H1 (cell line): ENCODE measurements around the gene FOXI1. TPM values are rescaled to one million over a fixed set of nuclear protein-coding genes. Genes with fewer than 3 reads are reported as not detected.

ENCODE experiments used
- CTCF ChIA-PET: fragments of 300-600 bp; sonication (Branson Sonifier 250); formaldehyde crosslinking; loops from one replicate; lab custom pipeline; 2021; ENCODE audit not compliant: partially characterized antibody; lab: Charles Lee
- POLR2A ChIA-PET: fragments of 300-600 bp; sonication (Branson Sonifier 250); formaldehyde crosslinking; loops from one replicate; lab custom pipeline; 2021; ENCODE audit warnings: inconsistent platforms; ENCODE audit not compliant: partially characterized antibody; lab: Charles Lee
- DNase-seq, 2 experiments: peaks; one replicate each; pipeline versions ENCODE4 v3.0.0 to v3.0.0-alpha.2; 2010 to 2022; ENCODE audit warnings: low spot score in 2 of 2, low read depth in 1 of 2, mixed read lengths in 1 of 2
- FAIRE-seq: peaks from 2 replicates; lab custom pipeline; 2011; peaks lifted over from hg19 to GRCh38; lab: Jason Lieb, UNC
- H2AFZ ChIP-seq: 2 replicates; pipeline ENCODE4 v1.8.1; 2012; ENCODE audit warnings: low read length, inconsistent platforms
- H2AK5ac ChIP-seq: 2 replicates; pipeline ENCODE4 v1.6.1; 2013; ENCODE audit warnings: low read depth, low read length
- H2BK120ac ChIP-seq: replicated peaks from 2 replicates; pipeline ENCODE3; 2013; ENCODE audit warnings: low read depth, low read length, inconsistent platforms
- H2BK12ac ChIP-seq: 2 replicates; pipeline ENCODE4 v1.6.1; 2013; ENCODE audit warnings: low read depth, low read length
- H2BK15ac ChIP-seq: 2 replicates; pipeline ENCODE4 v1.6.1; 2013; ENCODE audit warnings: low read length
- H2BK20ac ChIP-seq: 2 replicates; pipeline ENCODE4 v1.6.1; 2013; ENCODE audit warnings: low read length
- H2BK5ac ChIP-seq: 2 replicates; pipeline ENCODE4 v1.6.1; 2013; ENCODE audit warnings: low read depth, low read length
- H3K14ac ChIP-seq: 2 replicates; pipeline ENCODE4 v1.6.1; 2013; ENCODE audit warnings: inconsistent platforms; ENCODE audit not compliant: insufficient read length
- H3K18ac ChIP-seq: 2 replicates; pipeline ENCODE4 v1.6.1; 2013; ENCODE audit warnings: low read length; ENCODE audit errors: extremely low read depth
- H3K23ac ChIP-seq: 2 replicates; pipeline ENCODE4 v1.6.1; 2013; ENCODE audit warnings: inconsistent platforms; ENCODE audit not compliant: insufficient read length
- H3K23me2 ChIP-seq: 2 replicates; pipeline ENCODE4 v1.6.1; 2013; ENCODE audit warnings: low read depth, low read length
- H3K27ac ChIP-seq: 2 replicates; pipeline ENCODE4 v1.6.1; 2011; ENCODE audit warnings: low read depth, low read length, inconsistent platforms
- H3K27me3 ChIP-seq, 4 experiments: replicated peaks in 1 of 4; 1 replicate in 1 of 4; 2 replicates in 3 of 4; pipeline versions ENCODE4 v1.6.1 to v1.8.1; 2011 to 2013; ENCODE audit warnings: low read length in 3 of 4, mild to moderate bottlenecking in 3 of 4, inconsistent platforms in 2 of 4, mixed read lengths in 2 of 4, moderate library complexity in 1 of 4; ENCODE audit not compliant: control insufficient read depth in 3 of 4, insufficient read depth in 3 of 4; ENCODE audit errors: extremely low read depth in 1 of 4
- H3K36me3 ChIP-seq, 4 experiments: 2 replicates each; pipeline versions ENCODE4 v1.6.1 to v1.8.1; 2011 to 2013; ENCODE audit warnings: mild to moderate bottlenecking in 4 of 4, low read length in 3 of 4, moderate library complexity in 2 of 4, control low read depth in 1 of 4, inconsistent platforms in 1 of 4; ENCODE audit not compliant: insufficient read depth in 4 of 4, control insufficient read depth in 2 of 4
- H3K4ac ChIP-seq: replicated peaks from 2 replicates; pipeline ENCODE3; 2013; ENCODE audit warnings: low read length, low read depth, mixed read lengths, inconsistent platforms; ENCODE audit not compliant: insufficient read length
- H3K4me1 ChIP-seq, 4 experiments: replicated peaks in 1 of 4; 1 replicate in 1 of 4; 2 replicates in 3 of 4; pipeline versions ENCODE4 v1.6.1 to v1.8.1; 2011 to 2013; ENCODE audit warnings: low read length in 3 of 4, inconsistent platforms in 2 of 4, mixed read lengths in 1 of 4; ENCODE audit not compliant: insufficient read depth in 4 of 4, control insufficient read depth in 3 of 4
- H3K4me2 ChIP-seq, 2 experiments: 2 replicates each; pipeline versions ENCODE4 v1.6.1 to v1.8.1; 2011 to 2013; ENCODE audit warnings: low read depth in 2 of 2, low read length in 2 of 2, control low read depth in 1 of 2, inconsistent platforms in 1 of 2, mild to moderate bottlenecking in 1 of 2; ENCODE audit not compliant: insufficient read depth in 1 of 2
- H3K4me3 ChIP-seq, 4 experiments: fragments of 200-600, 300-600 bp in 1 of 4; sonication (generic), shearing (Covaris generic), sonication (Bioruptor Twin) in 1 of 4; 2 replicates each; pipeline versions ENCODE4 v1.5.1 to v1.8.1; 2011 to 2016; ENCODE audit warnings: low read length in 4 of 4, low read depth in 3 of 4, control low read depth in 2 of 4, inconsistent platforms in 2 of 4, mild to moderate bottlenecking in 2 of 4, mixed read lengths in 1 of 4, moderate library complexity in 1 of 4; ENCODE audit not compliant: insufficient read depth in 2 of 4; ENCODE audit errors: extremely low read depth in 1 of 4
- H3K56ac ChIP-seq: replicated peaks from 2 replicates; pipeline ENCODE3; 2013; ENCODE audit warnings: low read depth, mild to moderate bottlenecking, mixed read lengths, low read length, inconsistent platforms; ENCODE audit not compliant: insufficient read length
- H3K79me1 ChIP-seq: 2 replicates; pipeline ENCODE4 v1.6.1; 2013; ENCODE audit warnings: low read depth, low read length, control low read depth
- H3K79me2 ChIP-seq, 2 experiments: 2 replicates each; pipeline versions ENCODE4 v1.6.1 to v1.8.1; 2012 to 2013; ENCODE audit warnings: low read length in 2 of 2, mild to moderate bottlenecking in 2 of 2, inconsistent platforms in 1 of 2; ENCODE audit not compliant: insufficient read depth in 2 of 2, control insufficient read depth in 1 of 2
- H3K9ac ChIP-seq, 4 experiments: replicated peaks in 1 of 4; 1 replicate in 1 of 4; 2 replicates in 3 of 4; pipeline versions ENCODE4 v1.6.1 to v1.8.1; 2011 to 2013; ENCODE audit warnings: low read depth in 3 of 4, low read length in 3 of 4, control low read depth in 2 of 4, mild to moderate bottlenecking in 2 of 4, moderate library complexity in 2 of 4, inconsistent platforms in 1 of 4; ENCODE audit errors: extremely low read depth in 1 of 4
- H3K9me3 ChIP-seq, 2 experiments: 2 replicates each; pipeline versions ENCODE4 v1.6.1 to v1.8.1; 2012 to 2013; ENCODE audit warnings: mild to moderate bottlenecking in 2 of 2, moderate library complexity in 2 of 2, control low read depth in 1 of 2, inconsistent platforms in 1 of 2, low read depth in 1 of 2, low read length in 1 of 2, mixed read lengths in 1 of 2; ENCODE audit not compliant: insufficient read depth in 2 of 2
- H4K20me1 ChIP-seq, 2 experiments: replicated peaks in 1 of 2; 2 replicates each; pipeline versions ENCODE3 to v1.8.1; 2011 to 2013; ENCODE audit warnings: inconsistent platforms in 2 of 2, low read length in 2 of 2, mild to moderate bottlenecking in 1 of 2; ENCODE audit not compliant: insufficient read depth in 2 of 2, control insufficient read depth in 1 of 2
- H4K5ac ChIP-seq: 2 replicates; pipeline ENCODE4 v1.6.1; 2013; ENCODE audit warnings: low read length, low read depth, mixed read lengths, inconsistent platforms; ENCODE audit not compliant: insufficient read length
- H4K8ac ChIP-seq: 2 replicates; pipeline ENCODE4 v1.8.0; 2013; ENCODE audit warnings: mild to moderate bottlenecking, moderate library complexity, low read length, inconsistent platforms; ENCODE audit not compliant: insufficient read depth; ENCODE audit errors: extremely low read depth
- H4K91ac ChIP-seq: replicated peaks from 2 replicates; pipeline ENCODE3; 2013; ENCODE audit warnings: low read length, mixed read lengths, inconsistent platforms; ENCODE audit not compliant: insufficient read length
- FOSL1 ChIP-seq: IDR thresholded peaks from 2 replicates; pipeline ENCODE4 v1.6.1; 2011; ENCODE audit warnings: mild to moderate bottlenecking, low read depth, low read length, moderate library complexity; ENCODE audit not compliant: insufficient read depth
- HDAC2 ChIP-seq, 2 experiments: fragments of 300-600 bp in 1 of 2; sonication (generic) in 1 of 2; IDR thresholded peaks; 2 replicates each; pipeline ENCODE4 v1.6.1; 2011 to 2012; ENCODE audit warnings: low read depth in 2 of 2, low read length in 2 of 2, mild to moderate bottlenecking in 2 of 2, moderate library complexity in 2 of 2, borderline replicate concordance in 1 of 2, inconsistent platforms in 1 of 2
- KDM5A ChIP-seq: fragments of 200-600 bp; IDR thresholded peaks from 2 replicates; pipeline ENCODE4 v1.7.1; 2012; ENCODE audit warnings: mild to moderate bottlenecking, low read length, inconsistent platforms, mixed read lengths
- POLR2AphosphoS5 ChIP-seq: IDR thresholded peaks from 2 replicates; pipeline ENCODE4 v1.6.1; 2011; ENCODE audit warnings: low read depth, low read length
- RBBP5 ChIP-seq: IDR thresholded peaks from 2 replicates; pipeline ENCODE4 v1.7.1; 2012; ENCODE audit warnings: low read depth, mild to moderate bottlenecking, inconsistent platforms, low read length, moderate library complexity, borderline replicate concordance
- SAP30 ChIP-seq: fragments of 300-600 bp; sonication (generic); IDR thresholded peaks from 2 replicates; pipeline ENCODE4 v1.7.1; 2012; ENCODE audit warnings: low read length, moderate library complexity, mild to moderate bottlenecking, inconsistent platforms; ENCODE audit not compliant: insufficient read depth, insufficient replicate concordance
- SIX5 ChIP-seq: IDR thresholded peaks from 2 replicates; pipeline ENCODE4 v1.6.1; 2011; ENCODE audit warnings: mild to moderate bottlenecking, low read depth, low read length
- SP2 ChIP-seq: IDR thresholded peaks from 2 replicates; pipeline ENCODE4 v1.6.1; 2012; ENCODE audit warnings: mild to moderate bottlenecking, low read length, inconsistent platforms
- SP4 ChIP-seq: IDR thresholded peaks from 2 replicates; pipeline ENCODE4 v1.6.1; 2012; ENCODE audit warnings: low read length, inconsistent platforms
- WGBS, 2 experiments: shearing (Covaris generic) in 1 of 2; methylation state at CpG; one replicate each; pipeline versions ENCODE4 v1.1.6 to v1.1.7; 2013 to 2015; ENCODE audit warnings: low lambda C conversion rate in 2 of 2, mixed read lengths in 2 of 2, inconsistent platforms in 1 of 2, low coverage in 1 of 2, missing lambda C conversion rate in 1 of 2; ENCODE audit not compliant: insufficient replicate concordance in 2 of 2, insufficient coverage in 1 of 2, insufficient read length in 1 of 2; ENCODE audit errors: extremely low coverage in 1 of 2, missing lambda C conversion rate in 1 of 2; 5-methylcytosine and 5-hydroxymethylcytosine counted together
- polyA plus RNA-seq, 7 experiments: library from polyadenylated mRNA; depleted of rRNA in 3 of 7; stranded (reverse) in 5 of 7; unstranded in 2 of 7; fragments of >200 nt in 5 of 7; fragments of 200-250 nt in 2 of 7; gene quantifications; 1 replicate in 5 of 7; 2 replicates in 1 of 7; 4 replicates in 1 of 7; pipeline versions ENCODE4 v1.2.1 to v1.2.3, GENCODE V29; 2011 to 2013; ENCODE audit warnings: missing spikeins in 2 of 7, mixed read lengths in 2 of 7
- total RNA-seq: library from RNA; stranded (reverse); fragmentation: NEBNext Ultra II Directional; extraction: Animal tissue kit (Norgen Biotek cat#: 25700); gene quantifications from 2 replicates; pipeline ENCODE4 v1.2.1, GENCODE V29; 2021
- TF ChIP-seq, protein P1 (sequence below), 3 experiments: IDR thresholded peaks; 1 replicate in 2 of 3; 2 replicates in 1 of 3; pipeline versions ENCODE4 v1.5.1 to v1.6.1; 2011; ENCODE audit warnings: low read length in 3 of 3, mild to moderate bottlenecking in 3 of 3, inconsistent platforms in 2 of 3, low read depth in 1 of 3, moderate library complexity in 1 of 3; ENCODE audit not compliant: insufficient read depth in 1 of 3; ENCODE audit errors: control extremely low read depth in 1 of 3

Gene FOXI1
- total and polyA plus RNA-seq, 2 of the 8 experiments (the other 6 are each of a cell fraction or from before 2014, with no cell fraction given), result not detected

DNA sequence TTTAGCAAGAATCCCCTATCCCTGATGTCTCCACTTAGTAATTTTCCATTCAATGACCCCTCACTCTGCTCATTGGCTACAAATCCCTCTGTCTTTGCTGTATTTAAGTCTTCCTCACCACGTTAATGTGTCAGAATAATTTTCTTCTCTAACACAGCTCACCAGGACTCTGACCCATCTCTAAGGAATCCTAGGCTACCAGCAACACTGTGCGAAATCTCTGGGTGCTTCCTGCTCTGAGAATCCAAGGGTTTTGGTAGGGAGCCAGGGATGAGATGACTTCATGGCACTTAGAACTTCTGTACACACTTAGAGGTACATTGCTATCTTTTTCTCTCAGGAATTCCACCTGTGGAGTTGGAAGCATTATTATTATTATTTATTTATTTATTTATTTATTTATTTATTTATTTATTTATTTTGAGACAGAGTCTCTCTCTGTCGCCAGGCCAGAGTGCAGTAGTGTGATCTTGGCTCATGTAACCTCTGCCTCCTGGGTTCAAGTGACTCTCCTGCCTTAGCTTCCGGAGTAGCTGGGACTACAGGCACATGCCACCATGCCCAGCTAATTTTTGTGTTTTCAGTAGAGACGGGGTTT is 53.5 kb downstream of the FOXI1 start:
- no peaks in the 10 kb centered on the region for H3K23me2 ChIP-seq
- H2BK20ac ChIP-seq, result no peak overlapping the region
- H3K18ac ChIP-seq, result no peak overlapping the region
- no peaks in the 10 kb centered on the region for H3K79me1 ChIP-seq
- H3K27ac ChIP-seq, result no peak overlapping the region
- H3K56ac ChIP-seq, result no peak overlapping the region
- no peak overlapping the region for H4K8ac ChIP-seq
- peaks cover 0 to 7% (median 0%) of the 10 kb centered on the region in 4 experiments; a peak in 2 of 7 replicates for H3K4me1 ChIP-seq
- no peak overlapping the region for H3K4me3 ChIP-seq
- H2BK120ac ChIP-seq, result no peak overlapping the region
- no peaks in the 10 kb centered on the region for H3K36me3 ChIP-seq
- H3K9me3 ChIP-seq, result no peaks in the 10 kb centered on the region
- H2AFZ ChIP-seq, result no peak overlapping the region
- H3K9ac ChIP-seq, result no peak overlapping the region
- ChIA-PET POLR2A (no interaction called here), CTCF (interaction anchor here (1.0 kb wide), 1 partner anchor 59 kb away, joined by 3 read pairs; no protein-coding TSS in a partner anchor)
- no peak for DNase-seq
- no peak overlapping the region for H2BK5ac ChIP-seq
- H3K79me2 ChIP-seq, result no peaks in the 10 kb centered on the region
- H3K23ac ChIP-seq, result no peak overlapping the region
- H3K27me3 ChIP-seq, result no peaks in the 10 kb centered on the region
- WGBS, 2 experiments, result 72% methylated on average over 5 of the region's 5 CpGs; no CpG with 5 or more reads in 1 of the 2 experiments
- H2BK12ac ChIP-seq, result no peak overlapping the region
- no peak overlapping the region for H3K4me2 ChIP-seq
- H4K91ac ChIP-seq, result no peak overlapping the region
- H3K4ac ChIP-seq, result no peak overlapping the region
- no peaks in the 10 kb centered on the region for H4K20me1 ChIP-seq
- no peak overlapping the region for H3K14ac ChIP-seq
- no peak overlapping the region for H2BK15ac ChIP-seq
- FAIRE-seq, result no peak
- no peak overlapping the region for H2AK5ac ChIP-seq
- H4K5ac ChIP-seq, result no peak overlapping the region
- TF ChIP-seq SIX5 (no peak), POLR2AphosphoS5 (no peak), FOSL1 (no peak), HDAC2 (IDR thresholded peaks at IDR 0.05; ENCODE audit: borderline replicate concordance in 1 of 2, low read depth in 2 of 2, low read length in 2 of 2) (no peak), KDM5A (no peak), SP2 (no peak), SAP30 (no peak), RBBP5 (no peak), SP4 (no peak)
- TF ChIP-seq, protein P1, sequence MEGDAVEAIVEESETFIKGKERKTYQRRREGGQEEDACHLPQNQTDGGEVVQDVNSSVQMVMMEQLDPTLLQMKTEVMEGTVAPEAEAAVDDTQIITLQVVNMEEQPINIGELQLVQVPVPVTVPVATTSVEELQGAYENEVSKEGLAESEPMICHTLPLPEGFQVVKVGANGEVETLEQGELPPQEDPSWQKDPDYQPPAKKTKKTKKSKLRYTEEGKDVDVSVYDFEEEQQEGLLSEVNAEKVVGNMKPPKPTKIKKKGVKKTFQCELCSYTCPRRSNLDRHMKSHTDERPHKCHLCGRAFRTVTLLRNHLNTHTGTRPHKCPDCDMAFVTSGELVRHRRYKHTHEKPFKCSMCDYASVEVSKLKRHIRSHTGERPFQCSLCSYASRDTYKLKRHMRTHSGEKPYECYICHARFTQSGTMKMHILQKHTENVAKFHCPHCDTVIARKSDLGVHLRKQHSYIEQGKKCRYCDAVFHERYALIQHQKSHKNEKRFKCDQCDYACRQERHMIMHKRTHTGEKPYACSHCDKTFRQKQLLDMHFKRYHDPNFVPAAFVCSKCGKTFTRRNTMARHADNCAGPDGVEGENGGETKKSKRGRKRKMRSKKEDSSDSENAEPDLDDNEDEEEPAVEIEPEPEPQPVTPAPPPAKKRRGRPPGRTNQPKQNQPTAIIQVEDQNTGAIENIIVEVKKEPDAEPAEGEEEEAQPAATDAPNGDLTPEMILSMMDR (IDR thresholded peaks at IDR 0.05; ENCODE audit: control extremely low read depth in 1 of 3, insufficient read depth in 1 of 3, low read depth in 1 of 3, low read length in 3 of 3), result no peak
